SJCRH30 (cell line): ENCODE measurements around the gene RASA1. TPM values are rescaled to one million over a fixed set of nuclear protein-coding genes. Genes with fewer than 3 reads are reported as not detected.

Experiments used
- total RNA-seq: library from RNA; depleted of rRNA; stranded (reverse); fragments of >200 nt; shearing (Covaris generic); gene quantifications from 2 replicates; pipeline ENCODE4 v1.2.3, GENCODE V29; 2014; rRNA removed

RASA1 gene
- total RNA-seq, 1 experiment from 2014 or later = 59.7 TPM

Other genes with a start within 250 kb of the RASA1 start
- 87.7 and 99.2 TPM in 2 replicates for gene CCNH, start 145.0 kb downstream of the RASA1 start, total RNA-seq